ENCODE data around the gene VTN. TPM values are rescaled to one million over a fixed set of nuclear protein-coding genes. Genes with fewer than 3 reads are reported as not detected.

VTN gene
- not detected in 2 replicates for total RNA-seq

GRCh38 chr17:28370035-28370743 lies at the start of gene VTN:
VTN (minus strand) TSS chr17:28370307; CDS start chr17:28370203, 104 bp downstream.

GRCh38 chr17:28405632-28406472 lies 35.7 kb upstream of the VTN start, which contains the start of gene SLC46A1:
SLC46A1 (minus strand) TSS chr17:28406212; CDS start chr17:28406114, 98 bp downstream.

GRCh38 chr17:28371245-28372202 lies 1.4 kb upstream of the VTN start, which contains the start of gene SARM1:
SARM1 (plus strand) TSS chr17:28371694; CDS start chr17:28372033, 339 bp downstream.

GRCh38 chr17:28364665-28365363 lies 5.3 kb downstream of the VTN start, which contains the start of gene SEBOX:
SEBOX (minus strand) TSS chr17:28365199; CDS start chr17:28365151, 48 bp downstream.

GRCh38 chr17:28357061-28357900 lies 12.8 kb downstream of the VTN start, which contains the start of gene POLDIP2:
POLDIP2 (minus strand) TSS chr17:28357527; CDS start chr17:28357448, 79 bp downstream.

GRCh38 chr17:28335201-28335958 lies 34.7 kb downstream of the VTN start, which contains the start of the genes IFT20 and TNFAIP1:
IFT20 (minus strand) TSS chr17:28335472; CDS start chr17:28331985, 3,487 bp downstream.
TNFAIP1 (plus strand) TSS chr17:28335761; CDS start chr17:28339522, 3,761 bp downstream.

GRCh38 chr17:28318759-28319597 lies 51.1 kb downstream of the VTN start, which contains the start of gene TMEM97:
TMEM97 (plus strand) TSS chr17:28319200; CDS start chr17:28319240, 40 bp downstream.

Other genes with a start within 250 kb of the VTN start
- 31.0 and 36.8 TPM in 2 replicates for gene TMEM97, start 51.1 kb downstream of the VTN start, total RNA-seq
- gene IFT20, start 34.8 kb downstream of the VTN start, total RNA-seq: 21.7 and 32.3 TPM in 2 replicates
- 62.6 and 67.4 TPM in 2 replicates for gene TNFAIP1, start 34.5 kb downstream of the VTN start, total RNA-seq
- 96.1 and 112 TPM in 2 replicates for gene POLDIP2, start 12.8 kb downstream of the VTN start, total RNA-seq
- gene SEBOX, start 5.1 kb downstream of the VTN start, total RNA-seq: not detected in 2 replicates
- 0.86 and 1.3 TPM in 2 replicates for gene SARM1, start 1.4 kb upstream of the VTN start, total RNA-seq
- 5.2 and 6.1 TPM in 2 replicates for gene SLC46A1, start 35.9 kb upstream of the VTN start, total RNA-seq
- not detected in 2 replicates for gene SLC13A2, start 103.3 kb upstream of the VTN start, total RNA-seq
- 0.04 and 0.08 TPM in 2 replicates for gene FOXN1, start 136.0 kb upstream of the VTN start, total RNA-seq
- gene UNC119, start 182.3 kb upstream of the VTN start, total RNA-seq: 28.3 and 35.6 TPM in 2 replicates
- 39.9 and 70.3 TPM in 2 replicates for gene PIGS, start 201.2 kb upstream of the VTN start, total RNA-seq
- 50.5 and 61.6 TPM in 2 replicates for gene ALDOC, start 206.6 kb upstream of the VTN start, total RNA-seq
- gene SPAG5, start 228.7 kb upstream of the VTN start, total RNA-seq: 16.9 and 49.8 TPM in 2 replicates
- gene RSKR, start 243.9 kb upstream of the VTN start, total RNA-seq: 0.38 and 3.0 TPM in 2 replicates